Endothelial cell (in vitro differentiated cells): ENCODE measurements around the gene MDM4. TPM values are rescaled to one million over a fixed set of nuclear protein-coding genes. Genes with fewer than 3 reads are reported as not detected.

ENCODE experiments used
- DNase-seq: peaks from one replicate; pipeline ENCODE4 v3.0.0; 2021; ENCODE audit warnings: low spot score
- H3K27ac Mint-ChIP-seq: one replicate; pipeline ENCODE4 v1.8.0; 2021; ENCODE audit warnings: mixed read lengths, inconsistent platforms; ENCODE audit not compliant: unreplicated experiment
- H3K27me3 Mint-ChIP-seq: one replicate; pipeline ENCODE4 v1.8.0; 2021; ENCODE audit warnings: mild to moderate bottlenecking, moderate library complexity, mixed read lengths, inconsistent platforms; ENCODE audit not compliant: unreplicated experiment
- H3K36me3 Mint-ChIP-seq: one replicate; pipeline ENCODE4 v1.8.0; 2021; ENCODE audit warnings: mild to moderate bottlenecking, low read depth, mixed read lengths, inconsistent platforms; ENCODE audit not compliant: unreplicated experiment
- H3K4me1 Mint-ChIP-seq: one replicate; pipeline ENCODE4 v1.8.0; 2021; ENCODE audit warnings: mild to moderate bottlenecking, mixed read lengths, inconsistent platforms; ENCODE audit not compliant: unreplicated experiment
- H3K4me3 Mint-ChIP-seq: one replicate; pipeline ENCODE4 v1.8.0; 2021; ENCODE audit warnings: mild to moderate bottlenecking, mixed read lengths, inconsistent platforms; ENCODE audit not compliant: unreplicated experiment
- H3K9me3 Mint-ChIP-seq: one replicate; pipeline ENCODE4 v1.8.0; 2021; ENCODE audit warnings: mixed read lengths, inconsistent platforms; ENCODE audit not compliant: unreplicated experiment
- total RNA-seq: library from RNA; stranded (reverse); fragmentation: NEBNext Ultra II Directional; extraction: Animal tissue kit (Norgen Biotek cat#: 25700); gene quantifications from one replicate; pipeline ENCODE4 v1.2.1, GENCODE V29; 2021; ENCODE audit not compliant: unreplicated experiment
- TF ChIP-seq, protein P1 (sequence below): fragments of 200-600 bp; sonication (generic); IDR thresholded peaks from one replicate; pipeline ENCODE4 v1.5.0; 2021; ENCODE audit warnings: antibody characterized with exemption; ENCODE audit not compliant: unreplicated experiment

MDM4 gene
- total RNA-seq, 1 donor from 2014 or later, result 57.8 TPM

DNA sequence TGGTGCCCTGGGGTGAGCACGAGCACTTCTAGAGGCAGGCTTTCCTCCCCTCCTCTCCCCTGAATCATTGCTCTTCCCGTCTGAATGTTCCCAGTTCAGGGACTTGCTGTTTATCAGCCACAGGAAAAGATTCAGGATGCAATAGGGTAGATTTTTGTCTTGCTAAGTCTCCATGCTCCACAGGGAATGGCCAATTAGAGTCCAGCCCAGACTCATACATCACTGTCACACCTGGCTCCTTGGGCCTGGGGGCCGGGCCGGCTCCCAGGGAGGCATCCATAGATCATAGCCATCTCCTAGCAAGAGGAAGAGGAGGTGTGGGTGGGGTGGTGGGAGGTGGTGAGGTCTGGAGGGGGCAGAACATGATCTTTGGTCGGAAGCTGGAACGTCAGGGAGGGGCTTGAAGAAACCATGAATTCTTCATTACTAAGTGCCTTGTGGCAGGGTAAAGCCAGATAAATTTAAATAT is 85.9 kb downstream of the MDM4 start:
- TF ChIP-seq, protein P1, sequence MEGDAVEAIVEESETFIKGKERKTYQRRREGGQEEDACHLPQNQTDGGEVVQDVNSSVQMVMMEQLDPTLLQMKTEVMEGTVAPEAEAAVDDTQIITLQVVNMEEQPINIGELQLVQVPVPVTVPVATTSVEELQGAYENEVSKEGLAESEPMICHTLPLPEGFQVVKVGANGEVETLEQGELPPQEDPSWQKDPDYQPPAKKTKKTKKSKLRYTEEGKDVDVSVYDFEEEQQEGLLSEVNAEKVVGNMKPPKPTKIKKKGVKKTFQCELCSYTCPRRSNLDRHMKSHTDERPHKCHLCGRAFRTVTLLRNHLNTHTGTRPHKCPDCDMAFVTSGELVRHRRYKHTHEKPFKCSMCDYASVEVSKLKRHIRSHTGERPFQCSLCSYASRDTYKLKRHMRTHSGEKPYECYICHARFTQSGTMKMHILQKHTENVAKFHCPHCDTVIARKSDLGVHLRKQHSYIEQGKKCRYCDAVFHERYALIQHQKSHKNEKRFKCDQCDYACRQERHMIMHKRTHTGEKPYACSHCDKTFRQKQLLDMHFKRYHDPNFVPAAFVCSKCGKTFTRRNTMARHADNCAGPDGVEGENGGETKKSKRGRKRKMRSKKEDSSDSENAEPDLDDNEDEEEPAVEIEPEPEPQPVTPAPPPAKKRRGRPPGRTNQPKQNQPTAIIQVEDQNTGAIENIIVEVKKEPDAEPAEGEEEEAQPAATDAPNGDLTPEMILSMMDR, result no peak
- Mint-ChIP-seq H3K27ac (no peak overlapping the region), H3K27me3 (peaks cover 6% of the 10 kb centered on the region), H3K4me3 (no peak overlapping the region), H3K9me3 (no peaks in the 10 kb centered on the region), H3K4me1 (peaks cover 11% of the 10 kb centered on the region), H3K36me3 (no peaks in the 10 kb centered on the region)
- DNase-seq, result no peak

DNA sequence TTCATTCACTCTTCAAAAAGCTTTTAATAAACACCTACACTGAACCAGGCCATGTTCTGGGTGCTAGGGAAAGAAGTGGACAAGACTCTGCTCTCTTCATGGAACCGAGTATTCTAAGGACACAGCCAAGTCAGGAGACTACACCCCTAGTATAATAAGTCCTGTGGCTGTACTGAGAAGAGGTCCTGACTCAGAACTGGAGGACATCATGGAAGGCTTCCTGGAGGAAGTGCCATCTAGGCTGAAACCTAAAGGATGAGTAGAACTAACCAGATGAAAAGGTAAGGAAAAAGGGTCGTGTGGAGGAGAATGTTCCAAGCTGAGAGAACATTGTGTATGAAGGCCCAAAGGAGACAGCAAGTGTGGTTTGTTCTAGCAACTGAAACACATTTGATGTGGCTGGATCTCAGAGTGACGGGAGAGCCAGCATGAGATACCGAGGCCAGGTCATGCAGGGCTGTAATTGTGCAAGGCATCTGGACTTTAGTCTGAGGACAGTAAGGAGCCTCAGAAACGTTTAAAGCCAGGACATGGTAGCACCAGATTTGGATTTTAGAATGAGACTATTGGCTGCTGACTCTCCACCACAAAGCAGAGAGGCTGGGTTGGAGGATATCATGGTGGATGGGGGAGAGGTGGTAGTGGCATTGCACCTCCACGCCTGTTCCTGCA is 86.8 kb downstream of the MDM4 start:
- Mint-ChIP-seq H3K4me1 (peaks cover 11% of the 10 kb centered on the region), H3K9me3 (no peaks in the 10 kb centered on the region), H3K27ac (no peak overlapping the region), H3K4me3 (no peak overlapping the region), H3K27me3 (peaks cover 11% of the 10 kb centered on the region), H3K36me3 (no peaks in the 10 kb centered on the region)
- no peak for DNase-seq
- TF ChIP-seq, protein P1, result no peak

DNA sequence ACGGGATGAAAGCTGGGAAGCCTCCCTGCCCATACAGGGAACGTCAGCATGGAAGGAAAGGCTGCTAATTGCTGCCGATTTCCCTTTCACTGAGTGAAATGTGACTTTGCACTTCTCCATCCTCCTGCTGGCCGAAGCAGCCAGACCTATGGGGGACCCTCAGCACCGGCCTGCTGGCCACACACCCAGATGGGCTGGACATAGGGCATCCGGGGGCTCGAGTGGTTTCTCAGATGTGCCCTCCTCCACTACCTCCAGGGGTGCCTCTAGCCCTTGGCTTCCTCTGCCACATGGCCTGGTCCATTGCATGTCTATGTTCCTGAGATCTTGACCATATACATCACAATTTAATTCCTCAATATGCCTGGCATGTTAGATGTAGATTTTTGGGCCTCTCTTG is 89.6 kb downstream of the MDM4 start:
- DNase-seq, result no peak
- no peaks in the 10 kb centered on the region for H3K36me3 Mint-ChIP-seq
- TF ChIP-seq, protein P1, result no peak
- peaks cover 11% of the 10 kb centered on the region for H3K4me1 Mint-ChIP-seq
- H3K27ac Mint-ChIP-seq, result no peak overlapping the region
- H3K27me3 Mint-ChIP-seq, result peaks cover 11% of the 10 kb centered on the region
- H3K9me3 Mint-ChIP-seq, result no peaks in the 10 kb centered on the region
- no peak overlapping the region for H3K4me3 Mint-ChIP-seq

Other genes with a start within 250 kb of the MDM4 start
- 3.7 TPM for gene PLEKHA6, start 156.5 kb upstream of the MDM4 start, total RNA-seq
- 43.2 TPM for gene PPP1R15B, start 104.6 kb upstream of the MDM4 start, total RNA-seq
- gene PIK3C2B, start 21.6 kb upstream of the MDM4 start, total RNA-seq, result 256 TPM
- gene LRRN2, start 169.3 kb downstream of the MDM4 start, total RNA-seq, result 71.1 TPM